Measurements from ENCODE around the gene PALD1. TPM values are rescaled to one million over a fixed set of nuclear protein-coding genes. Genes with fewer than 3 reads are reported as not detected.

The PALD1 gene
- total and polyA plus RNA-seq, 9 of the 15 experiments (the other 6 are each of a cell fraction or from before 2014, with no cell fraction given) = 0.03 to 0.29 (median 0.09) TPM; not detected in 2

- TF ChIP-seq, protein P1, sequence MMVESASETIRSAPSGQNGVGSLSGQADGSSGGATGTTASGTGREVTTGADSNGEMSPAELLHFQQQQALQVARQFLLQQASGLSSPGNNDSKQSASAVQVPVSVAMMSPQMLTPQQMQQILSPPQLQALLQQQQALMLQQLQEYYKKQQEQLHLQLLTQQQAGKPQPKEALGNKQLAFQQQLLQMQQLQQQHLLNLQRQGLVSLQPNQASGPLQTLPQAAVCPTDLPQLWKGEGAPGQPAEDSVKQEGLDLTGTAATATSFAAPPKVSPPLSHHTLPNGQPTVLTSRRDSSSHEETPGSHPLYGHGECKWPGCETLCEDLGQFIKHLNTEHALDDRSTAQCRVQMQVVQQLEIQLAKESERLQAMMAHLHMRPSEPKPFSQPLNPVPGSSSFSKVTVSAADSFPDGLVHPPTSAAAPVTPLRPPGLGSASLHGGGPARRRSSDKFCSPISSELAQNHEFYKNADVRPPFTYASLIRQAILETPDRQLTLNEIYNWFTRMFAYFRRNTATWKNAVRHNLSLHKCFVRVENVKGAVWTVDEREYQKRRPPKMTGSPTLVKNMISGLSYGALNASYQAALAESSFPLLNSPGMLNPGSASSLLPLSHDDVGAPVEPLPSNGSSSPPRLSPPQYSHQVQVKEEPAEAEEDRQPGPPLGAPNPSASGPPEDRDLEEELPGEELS (CRISPR knock-in tag; IDR thresholded peaks at IDR 0.05; ENCODE audit: borderline replicate concordance) = no peak
- no peak for TF ChIP-seq CHD1 (IDR thresholded peaks at IDR 0.05; ENCODE audit: low read length)
- TF ChIP-seq POLR2AphosphoS2 (IDR thresholded peaks at IDR 0.05; ENCODE audit: low read length) = no peak
- TF ChIP-seq, protein P2, sequence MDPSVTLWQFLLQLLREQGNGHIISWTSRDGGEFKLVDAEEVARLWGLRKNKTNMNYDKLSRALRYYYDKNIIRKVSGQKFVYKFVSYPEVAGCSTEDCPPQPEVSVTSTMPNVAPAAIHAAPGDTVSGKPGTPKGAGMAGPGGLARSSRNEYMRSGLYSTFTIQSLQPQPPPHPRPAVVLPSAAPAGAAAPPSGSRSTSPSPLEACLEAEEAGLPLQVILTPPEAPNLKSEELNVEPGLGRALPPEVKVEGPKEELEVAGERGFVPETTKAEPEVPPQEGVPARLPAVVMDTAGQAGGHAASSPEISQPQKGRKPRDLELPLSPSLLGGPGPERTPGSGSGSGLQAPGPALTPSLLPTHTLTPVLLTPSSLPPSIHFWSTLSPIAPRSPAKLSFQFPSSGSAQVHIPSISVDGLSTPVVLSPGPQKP (CRISPR knock-in tag; IDR thresholded peaks at IDR 0.05) = no peak
- TF ChIP-seq RBFOX2 (IDR thresholded peaks at IDR 0.05; ENCODE audit: low read depth, low read length) = peak; percentile 63
- TF ChIP-seq SAP30 (IDR thresholded peaks at IDR 0.05; ENCODE audit: borderline replicate concordance, insufficient read depth, low read depth, low read length, poor library complexity, severe bottlenecking) = no peak
- TF ChIP-seq, protein P3, sequence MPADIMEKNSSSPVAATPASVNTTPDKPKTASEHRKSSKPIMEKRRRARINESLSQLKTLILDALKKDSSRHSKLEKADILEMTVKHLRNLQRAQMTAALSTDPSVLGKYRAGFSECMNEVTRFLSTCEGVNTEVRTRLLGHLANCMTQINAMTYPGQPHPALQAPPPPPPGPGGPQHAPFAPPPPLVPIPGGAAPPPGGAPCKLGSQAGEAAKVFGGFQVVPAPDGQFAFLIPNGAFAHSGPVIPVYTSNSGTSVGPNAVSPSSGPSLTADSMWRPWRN (IDR thresholded peaks at IDR 0.05; ENCODE audit: low read depth) = no peak
- no peak for TF ChIP-seq ZBTB9 (CRISPR knock-in tag; IDR thresholded peaks at IDR 0.05)
- TF ChIP-seq, protein P4, sequence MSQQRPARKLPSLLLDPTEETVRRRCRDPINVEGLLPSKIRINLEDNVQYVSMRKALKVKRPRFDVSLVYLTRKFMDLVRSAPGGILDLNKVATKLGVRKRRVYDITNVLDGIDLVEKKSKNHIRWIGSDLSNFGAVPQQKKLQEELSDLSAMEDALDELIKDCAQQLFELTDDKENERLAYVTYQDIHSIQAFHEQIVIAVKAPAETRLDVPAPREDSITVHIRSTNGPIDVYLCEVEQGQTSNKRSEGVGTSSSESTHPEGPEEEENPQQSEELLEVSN (IDR thresholded peaks at IDR 0.05; ENCODE audit: borderline replicate concordance in 1 of 2, extremely low read depth in 1 of 2, insufficient read depth in 1 of 2, insufficient read length in 1 of 2, low read depth in 1 of 2, low read length in 1 of 2, poor library complexity in 1 of 2, severe bottlenecking in 1 of 2) = peak in 1 of 2 experiments; percentile 15
- no peak for TF ChIP-seq ZNF239 (CRISPR knock-in tag; IDR thresholded peaks at IDR 0.05)
- TF ChIP-seq SIN3B (IDR thresholded peaks at IDR 0.05; ENCODE audit: low read depth) = no peak
- TF ChIP-seq POLR2A (conservative IDR thresholded peaks at IDR 0.05) = no peak
- no peak for TF ChIP-seq ZSCAN32 (CRISPR knock-in tag; IDR thresholded peaks at IDR 0.05)
- no peak for TF ChIP-seq STAG1 (CRISPR knock-in tag; IDR thresholded peaks at IDR 0.05; ENCODE audit: borderline replicate concordance)
- no peak for TF ChIP-seq PHF20 (IDR thresholded peaks at IDR 0.05; ENCODE audit: partially characterized antibody)
- TF ChIP-seq MBD2 (IDR thresholded peaks at IDR 0.05; ENCODE audit: borderline replicate concordance, low read depth) = no peak
- TF ChIP-seq FOS (IDR thresholded peaks at IDR 0.05; ENCODE audit: extremely low read depth, insufficient read length) = no peak
- no peak for TF ChIP-seq KDM1A (IDR thresholded peaks at IDR 0.05)
- TF ChIP-seq EZH2 (IDR thresholded peaks at IDR 0.05; ENCODE audit: borderline replicate concordance, low read depth, low read length) = no peak
These were observed 120.3 kb downstream of the PALD1 start (continued) for GRCh38 chr10:70598857-70599295.
